GM20000 (cell line): ENCODE results near the gene AIF1L.
"Not testable (repeated sequence)": the region's sequence is repeated elsewhere in the genome, so short reads cannot be mapped to it uniquely, and the experiment has no call there.

Experiments used
- DNase-seq: peaks from one replicate; pipeline ENCODE4 v3.0.0; 2012; ENCODE audit warnings: low spot score
- CTCF ChIP-seq: IDR thresholded peaks from 2 replicates; pipeline ENCODE4 v1.5.1; 2012; ENCODE audit warnings: mild to moderate bottlenecking, control low read depth; ENCODE audit errors: extremely low read depth, missing control alignments

AIF1L gene

GRCh38 chr9:131095666-131096268, 564 bp upstream of the AIF1L start:
- TF ChIP-seq CTCF, result no peak
- peak; percentile 57 for DNase-seq

- no peak for TF ChIP-seq CTCF
- no peak for DNase-seq
Observed at GRCh38 chr9:131097126-131097947, 1.0 kb downstream of the AIF1L start.

GRCh38 chr9:131097948-131098278, 1.6 kb downstream of the AIF1L start:
- no peak for DNase-seq
- TF ChIP-seq CTCF, result no peak

GRCh38 chr9:131098391-131099101, 2.2 kb downstream of the AIF1L start:
- no peak for TF ChIP-seq CTCF
- no peak for DNase-seq

GRCh38 chr9:131099102-131099606, 2.8 kb downstream of the AIF1L start:
- DNase-seq, result no peak
- no peak for TF ChIP-seq CTCF

- DNase-seq, result not testable (repeated sequence)
Observed at GRCh38 chr9:131099845-131100244, 3.5 kb downstream of the AIF1L start.

GRCh38 chr9:131100445-131100844, 4.1 kb downstream of the AIF1L start:
- no peak for DNase-seq
- no peak for TF ChIP-seq CTCF
